Stimulated activated CD8-positive, alpha-beta memory T cell treated with anti-CD3 and anti-CD28 coated beads, Interleukin-15, amount 100 ng/mL, for 48 hours (primary cell): ENCODE results near the gene TMEM267.
"Not testable (repeated sequence)": the region's sequence is repeated elsewhere in the genome, so short reads cannot be mapped to it uniquely, and the experiment has no call there.

Experiments used
- DNase-seq, 2 donors: peaks; one replicate each; pipeline ENCODE4 v3.0.0-alpha.2; 2020; ENCODE audit warnings: low read depth in 2 of 2

TMEM267 gene

DNA sequence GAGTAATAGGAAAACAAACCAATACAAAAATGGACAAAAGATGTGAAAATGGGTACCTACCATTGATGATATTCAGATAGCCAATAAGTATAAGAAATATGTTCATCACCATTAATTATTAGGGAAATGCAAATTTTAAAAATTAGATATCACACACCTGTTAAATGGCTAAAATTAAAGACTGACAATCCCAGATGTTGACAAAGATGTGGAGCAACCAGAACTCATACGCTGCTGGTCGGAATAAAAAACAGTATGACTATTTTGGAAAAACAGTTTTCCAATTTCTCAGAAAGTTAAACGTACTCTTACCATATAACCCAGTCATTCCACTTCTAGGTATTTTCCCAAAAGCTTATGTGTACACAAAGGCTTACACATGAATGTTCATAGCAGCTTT, 27.1 kb downstream of the TMEM267 start:
- DNase-seq = no peak

GRCh38 chr5:43441575-43441974, 42.1 kb downstream of the TMEM267 start:
- DNase-seq = not testable (repeated sequence)

GRCh38 chr5:43437062-43437660, 46.5 kb downstream of the TMEM267 start:
- DNase-seq = no peak

DNA sequence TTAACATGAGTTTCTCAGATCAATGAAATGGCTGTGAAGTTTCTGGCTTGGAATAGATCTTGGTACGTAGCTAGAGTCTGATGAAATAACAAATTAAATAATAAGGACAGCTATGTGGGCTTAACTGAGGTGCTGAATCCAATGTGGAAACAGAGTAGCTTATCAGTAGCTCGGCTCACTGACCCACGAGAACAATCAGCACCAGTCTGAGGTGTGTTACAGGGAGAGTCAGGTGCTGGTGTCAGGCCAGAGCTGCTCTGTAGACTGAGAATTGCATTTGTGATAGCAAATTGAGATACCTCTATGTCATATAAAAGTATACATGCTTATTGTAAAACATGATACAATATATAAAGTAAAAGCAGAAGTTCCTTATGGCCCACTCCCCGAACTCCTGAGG, 50.3 kb downstream of the TMEM267 start:
- DNase-seq = no peak

DNA sequence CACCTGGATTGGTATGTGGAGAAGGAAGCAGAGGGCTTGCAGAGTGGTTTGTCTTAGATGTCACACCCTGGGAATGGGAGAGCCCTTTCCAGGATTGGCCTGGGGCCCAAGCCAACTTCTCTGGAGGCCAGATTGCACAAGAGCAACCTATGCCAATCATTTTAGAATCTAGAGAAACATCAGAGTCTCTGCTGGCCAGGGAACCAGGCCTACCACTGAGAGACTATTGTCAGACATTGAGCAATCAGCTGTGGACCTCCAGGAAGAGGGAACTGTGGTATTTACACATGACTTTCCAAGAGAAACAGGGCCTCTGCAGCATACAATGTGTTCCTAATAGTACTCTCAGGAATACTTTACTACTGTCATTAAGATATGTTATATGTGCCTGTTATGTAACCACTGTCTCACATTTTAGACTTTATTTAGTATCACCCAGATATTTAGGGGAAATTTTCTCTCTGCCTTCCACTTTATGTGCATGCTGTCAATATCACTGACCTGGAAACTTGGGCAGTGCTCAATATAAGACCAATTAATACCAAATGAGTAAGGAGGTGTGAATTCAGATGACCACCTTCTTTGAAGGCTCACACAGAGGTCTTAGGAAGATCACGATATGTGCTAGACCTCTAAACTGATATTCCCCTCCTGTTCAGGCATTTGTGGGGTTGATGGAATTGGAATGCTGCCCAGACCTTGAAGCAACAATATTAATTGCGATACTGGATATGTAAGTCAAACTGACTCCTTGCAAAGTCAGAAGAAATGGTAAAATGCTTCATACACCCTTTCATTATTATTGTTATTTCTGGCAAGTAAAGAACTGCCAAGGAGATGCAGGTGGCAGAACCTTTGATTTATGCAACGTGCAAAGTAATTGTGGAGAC, 50.9 kb downstream of the TMEM267 start:
- no peak for DNase-seq

GRCh38 chr5:43429706-43430105, 54.0 kb downstream of the TMEM267 start:
- DNase-seq = no peak

- DNase-seq = no peak
Measured at GRCh38 chr5:43429016-43429415, 54.6 kb downstream of the TMEM267 start.

DNA sequence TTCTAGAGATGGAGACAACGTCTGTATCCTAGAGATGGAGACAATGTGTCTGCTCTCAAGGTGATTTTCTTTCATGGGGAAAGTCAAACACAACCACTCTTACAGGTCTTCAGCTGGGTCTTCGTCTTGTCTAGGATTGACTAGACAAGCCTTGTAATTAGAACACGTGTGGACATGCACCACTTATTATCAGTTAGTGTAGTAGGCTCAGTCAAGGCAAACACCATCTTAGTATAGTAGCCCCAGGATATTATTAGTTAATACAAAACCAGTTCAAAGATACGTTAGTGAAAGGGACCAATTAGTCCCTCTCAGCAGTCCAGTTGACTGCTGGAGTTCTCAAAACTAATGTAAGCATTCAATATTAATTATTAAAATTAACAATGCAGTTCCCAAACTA, 56.4 kb downstream of the TMEM267 start:
- no peak for DNase-seq

DNA sequence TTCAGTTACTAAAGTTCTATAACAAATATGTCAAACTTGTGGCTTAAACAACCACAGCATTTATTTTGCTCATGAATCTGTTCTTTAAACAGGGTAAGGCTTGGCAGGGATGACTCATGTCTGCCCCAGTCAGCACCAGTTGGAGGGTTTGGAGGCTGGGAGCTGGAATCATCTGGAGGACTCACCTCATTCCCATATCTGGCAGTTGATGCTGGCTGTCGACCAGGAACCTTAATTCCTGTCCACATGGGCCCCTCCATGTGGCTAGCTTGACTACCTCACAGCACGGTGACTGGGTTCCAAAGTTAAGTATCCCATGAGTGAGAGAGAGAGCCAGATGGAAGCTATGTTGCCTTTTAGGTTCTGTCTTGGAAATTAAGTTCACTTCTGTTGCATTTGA, 57.7 kb downstream of the TMEM267 start:
- no peak for DNase-seq

- not testable (repeated sequence) for DNase-seq
Measured at GRCh38 chr5:43423086-43423485, 60.6 kb downstream of the TMEM267 start.

GRCh38 chr5:43422143-43422542, 61.5 kb downstream of the TMEM267 start:
- no peak for DNase-seq

GRCh38 chr5:43421450-43422133, 62.1 kb downstream of the TMEM267 start:
- DNase-seq = no peak

DNA sequence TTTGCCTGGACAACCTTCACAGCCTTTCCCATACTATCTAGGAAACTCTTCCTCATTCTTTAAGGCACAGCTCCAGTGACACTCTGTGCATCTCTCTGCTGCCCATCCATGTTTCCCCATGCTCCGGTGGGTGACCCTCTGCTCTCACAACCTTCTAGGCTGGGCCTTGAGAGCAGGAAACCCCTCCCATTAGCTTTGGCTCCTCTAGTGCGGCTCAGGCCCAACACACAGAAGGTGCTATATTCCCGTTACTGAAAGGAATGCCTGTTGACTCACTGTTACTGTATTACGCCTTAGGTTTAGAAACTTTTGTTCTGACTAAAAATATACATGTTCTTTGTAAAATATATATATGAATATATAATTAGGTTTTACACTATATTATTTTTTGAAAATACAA, 63.4 kb downstream of the TMEM267 start:
- no peak for DNase-seq

DNA sequence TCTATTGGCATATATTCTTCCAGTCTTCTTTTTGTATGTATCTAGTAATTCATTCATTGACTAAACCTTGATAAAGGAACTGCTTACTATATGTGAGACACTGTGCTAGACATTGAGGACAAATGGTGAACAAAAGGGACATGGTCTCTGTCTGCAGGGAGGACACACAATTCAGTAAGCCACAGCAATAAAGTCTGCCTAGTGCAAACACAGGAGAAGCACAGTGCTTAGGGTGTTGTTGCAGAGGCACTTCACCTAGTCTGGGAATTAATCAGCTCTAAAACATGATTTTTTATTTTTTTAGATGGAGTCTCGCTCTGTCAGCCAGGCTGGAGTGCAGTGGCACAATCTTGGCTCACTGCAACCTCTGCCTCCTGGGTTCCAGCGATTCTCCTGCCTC, 65.1 kb downstream of the TMEM267 start:
- DNase-seq = no peak

DNA sequence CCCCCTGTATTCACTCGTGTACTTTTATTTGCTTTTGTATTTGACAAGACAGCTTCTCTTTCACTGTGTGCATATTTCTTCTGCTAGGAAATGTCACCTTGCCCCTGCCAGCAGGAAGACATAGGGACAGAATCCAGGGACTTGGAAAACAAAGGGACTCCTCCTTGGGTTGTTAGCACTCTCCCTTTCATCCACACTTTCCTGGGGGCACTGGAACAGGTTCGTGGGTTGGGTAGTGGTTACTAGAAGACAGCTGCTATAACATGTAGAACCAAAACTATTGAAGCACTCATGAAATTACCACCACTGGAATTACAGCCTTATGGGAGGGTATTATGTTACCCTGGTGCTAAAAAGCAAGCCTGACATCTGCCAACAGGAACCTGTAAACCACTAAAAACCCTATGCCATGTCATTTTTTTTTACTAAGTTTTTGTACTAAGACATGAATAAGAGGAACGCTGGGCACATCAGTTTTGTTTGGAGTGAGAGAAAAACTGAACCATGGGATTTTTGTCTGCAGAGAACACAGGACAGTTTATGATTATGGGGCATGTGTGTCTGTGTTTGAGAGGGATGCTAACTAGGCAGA, 66.8 kb downstream of the TMEM267 start:
- no peak for DNase-seq

DNA sequence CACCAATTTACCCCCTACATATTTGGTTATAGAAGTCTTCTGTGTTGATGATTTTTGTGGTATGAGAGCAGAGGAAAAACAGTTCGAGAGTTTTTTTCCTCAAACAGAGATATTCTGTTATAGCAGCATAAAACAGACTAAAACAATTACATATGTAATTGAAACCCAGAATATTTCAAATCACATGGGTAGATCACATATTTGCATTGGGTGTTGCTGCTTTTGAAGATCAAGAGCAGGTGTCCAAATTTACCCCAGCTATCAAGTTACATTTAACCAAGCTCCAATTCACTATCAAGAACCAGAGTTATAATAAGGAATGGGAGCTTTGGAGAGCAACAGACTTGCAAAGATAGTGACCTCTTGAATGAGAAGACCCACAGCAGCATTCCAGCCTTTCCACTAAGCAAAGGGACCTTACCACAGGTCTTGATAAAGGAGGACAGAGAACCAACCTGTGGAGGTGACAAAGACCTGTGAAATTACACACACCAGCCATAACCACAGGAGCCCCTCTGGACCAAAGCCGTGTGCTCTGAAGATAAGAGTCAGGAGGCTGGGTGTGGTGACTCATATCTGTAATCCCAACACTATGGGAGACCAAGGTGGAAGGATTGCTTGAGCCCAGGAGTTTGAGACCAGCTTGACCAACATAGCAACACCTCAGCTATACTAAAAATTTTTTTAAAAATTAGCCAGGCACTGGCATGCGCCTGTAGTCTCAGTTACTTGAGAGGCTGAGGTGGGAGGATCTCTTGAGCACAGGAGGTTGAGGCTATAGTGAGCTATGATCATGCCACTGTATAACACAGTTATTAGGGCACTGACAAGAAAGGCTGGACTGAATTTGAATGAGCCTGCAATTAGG, 67.5 kb downstream of the TMEM267 start:
- DNase-seq = no peak

DNA sequence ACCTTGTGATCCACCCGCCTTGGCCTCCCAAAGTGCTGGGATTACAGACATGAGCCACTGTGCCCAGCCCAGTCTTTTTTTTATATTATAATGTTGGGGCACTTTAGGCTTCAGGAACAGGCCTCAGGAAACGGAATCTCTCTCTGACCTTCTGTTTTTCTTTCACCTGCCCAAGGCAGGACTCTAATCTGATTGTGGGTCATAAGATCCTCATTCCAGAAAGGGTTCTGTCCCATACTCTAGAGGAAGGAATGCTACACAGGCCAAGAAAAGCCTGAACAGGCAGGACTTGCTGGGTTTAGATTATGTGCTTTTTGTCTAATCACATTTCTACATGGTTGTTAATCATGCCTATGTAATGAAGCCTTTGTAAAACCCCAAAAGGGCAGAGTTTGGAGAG, 69.7 kb downstream of the TMEM267 start:
- no peak for DNase-seq

- DNase-seq = no peak
Measured at GRCh38 chr5:43412644-43413043, 71.0 kb downstream of the TMEM267 start.

DNA sequence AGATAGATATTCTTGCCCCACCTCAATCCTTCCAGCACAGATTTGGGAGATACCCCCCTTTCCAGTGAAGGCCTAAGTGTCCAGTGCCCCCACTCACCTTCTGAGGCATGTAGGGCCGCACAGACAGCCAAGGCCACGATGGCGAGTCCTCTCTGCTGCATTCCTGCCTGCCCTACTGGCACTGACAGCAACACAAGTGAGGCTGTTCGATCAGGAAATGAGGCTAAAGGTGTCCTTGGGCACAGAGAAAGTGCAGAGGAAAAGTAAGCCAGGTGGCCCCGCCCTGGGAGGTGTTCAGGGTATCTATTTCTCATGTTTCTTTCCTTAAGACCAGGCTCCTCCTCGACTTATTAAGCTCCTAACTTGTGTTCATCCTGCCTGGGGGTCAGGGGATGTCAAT, 71.5 kb downstream of the TMEM267 start, which contains the start of gene CCL28:
TSS of gene CCL28 (minus strand) at position 236 of the 400 bp plus-strand sequence. CDS start at position 161, 75 bp downstream.
- no peak for DNase-seq

- no peak for DNase-seq
Measured at GRCh38 chr5:43411495-43411894, 72.2 kb downstream of the TMEM267 start.

- no peak for DNase-seq
Measured at GRCh38 chr5:43410414-43410813, 73.3 kb downstream of the TMEM267 start.
